SKM-1 (cell line): ENCODE data around the gene RFX4.
A peak's percentile ranks its signal among the peaks of the same experiment; 100 is the strongest.

ENCODE experiments used
- DNase-seq: peaks from one replicate; lab custom pipeline; 2025; ENCODE audit not compliant: unreplicated experiment; lab: John Stamatoyannopoulos, UW

The RFX4 gene

DNA sequence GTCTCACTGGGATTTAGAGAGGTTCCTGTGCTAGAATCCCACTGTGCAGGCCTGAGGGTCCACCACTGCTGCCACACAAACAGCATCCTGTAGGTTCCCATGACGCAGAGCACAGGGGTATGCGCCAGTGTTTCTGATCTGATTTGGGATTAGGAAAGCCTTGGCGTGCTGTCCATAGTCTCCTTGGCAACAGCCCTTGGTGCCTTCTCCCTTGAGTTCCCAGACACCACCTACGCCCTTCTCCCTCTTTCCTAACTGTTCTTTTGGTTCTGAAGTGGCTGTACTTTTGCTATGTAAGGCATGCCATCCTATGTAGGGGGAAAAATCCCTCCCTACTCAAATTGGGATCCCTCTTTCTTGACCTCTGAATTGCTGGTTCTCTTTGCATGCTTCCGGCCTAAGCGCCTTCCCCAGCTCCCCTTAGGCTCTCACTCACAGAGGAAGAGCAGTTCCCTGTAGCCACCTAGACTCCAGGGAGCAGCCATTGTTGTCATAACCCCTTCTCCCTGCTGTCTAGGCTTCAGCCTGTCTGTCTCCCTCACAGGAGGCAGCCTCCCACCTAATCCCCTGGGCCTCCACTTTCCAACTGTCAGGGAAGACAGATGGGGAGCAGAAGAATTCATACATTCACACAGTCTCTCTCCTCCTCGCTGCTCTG, 176.9 kb downstream of the RFX4 start:
- DNase-seq, result no peak

DNA sequence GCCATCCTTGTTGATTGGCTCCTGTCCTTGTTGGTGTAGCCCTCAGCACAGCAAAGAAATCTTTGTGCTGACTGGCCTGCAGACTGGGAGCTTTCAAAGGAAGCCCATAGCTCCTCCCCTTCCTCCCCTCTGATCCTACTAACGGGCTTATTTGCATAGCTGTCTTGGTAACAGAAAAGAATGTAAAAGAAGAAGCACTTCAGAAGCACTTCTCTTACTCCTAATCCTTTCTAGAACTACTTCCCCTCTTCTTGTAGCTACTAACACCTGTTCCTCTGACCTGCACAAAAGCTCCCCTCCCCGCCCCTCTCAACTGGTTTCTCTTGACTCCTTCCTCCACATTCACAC, 177.4 kb downstream of the RFX4 start:
- DNase-seq, result peak; percentile 27

DNA sequence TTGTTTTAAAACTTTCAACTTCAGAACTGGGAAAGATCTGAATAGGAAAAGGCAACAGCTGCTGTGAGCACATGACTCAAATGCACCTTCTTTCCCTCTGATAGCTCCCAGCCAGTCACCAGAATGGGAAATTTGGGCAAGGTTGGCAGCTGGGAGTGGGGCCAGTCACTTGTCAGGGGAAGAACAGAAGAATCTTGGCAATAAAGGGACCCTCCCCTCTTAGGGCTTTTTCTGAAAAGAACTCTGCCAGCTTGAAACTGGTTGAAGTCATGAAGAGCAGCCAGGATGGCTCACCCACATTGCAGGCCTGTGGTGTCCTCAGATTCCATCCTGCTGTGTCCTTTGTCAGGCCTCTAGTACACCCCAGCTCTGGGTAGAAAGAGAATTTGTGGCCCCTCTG, 181.4 kb downstream of the RFX4 start:
- no peak for DNase-seq

DNA sequence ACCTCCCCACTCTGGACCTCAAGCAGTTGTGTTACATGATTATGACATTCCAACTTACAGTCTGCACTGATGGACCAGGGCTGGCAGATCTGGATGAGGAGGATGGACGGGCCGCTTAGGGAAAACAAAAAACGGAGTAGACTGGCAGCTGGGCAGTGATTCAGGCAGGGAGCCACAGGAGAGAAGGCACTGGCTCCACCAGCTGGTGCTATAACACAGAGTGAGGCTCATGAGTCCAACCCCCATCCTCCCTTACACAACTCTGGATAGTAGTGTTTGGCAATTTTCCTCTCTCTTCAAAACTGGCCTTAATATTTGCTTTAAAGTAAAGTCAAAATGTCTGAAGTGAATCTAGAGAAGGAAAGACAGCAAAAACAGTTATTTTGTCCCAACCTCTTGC, 181.9 kb downstream of the RFX4 start:
- peak; percentile 1 for DNase-seq

DNA sequence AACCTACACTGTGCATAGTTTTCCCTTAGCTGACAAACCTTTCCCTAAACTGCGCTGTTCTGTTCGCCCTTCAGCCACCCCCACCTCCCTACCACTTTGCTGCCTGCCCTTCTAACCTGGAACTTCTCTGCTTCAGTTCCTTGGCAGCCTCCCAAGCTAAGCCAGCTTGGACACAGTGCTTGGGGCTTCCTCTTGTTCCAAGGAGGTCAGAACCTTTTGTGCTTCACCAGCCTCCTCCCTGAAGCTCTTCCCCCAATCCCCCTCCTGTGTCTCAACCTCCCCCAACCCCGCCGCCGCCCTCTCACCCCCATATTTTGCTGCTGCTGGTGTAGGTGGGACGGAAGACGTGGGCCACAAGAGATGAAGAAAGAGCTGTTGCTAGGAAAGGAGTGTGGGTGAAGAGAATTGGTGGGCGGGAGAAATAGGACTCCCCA, 183.6 kb downstream of the RFX4 start:
- no peak for DNase-seq

DNA sequence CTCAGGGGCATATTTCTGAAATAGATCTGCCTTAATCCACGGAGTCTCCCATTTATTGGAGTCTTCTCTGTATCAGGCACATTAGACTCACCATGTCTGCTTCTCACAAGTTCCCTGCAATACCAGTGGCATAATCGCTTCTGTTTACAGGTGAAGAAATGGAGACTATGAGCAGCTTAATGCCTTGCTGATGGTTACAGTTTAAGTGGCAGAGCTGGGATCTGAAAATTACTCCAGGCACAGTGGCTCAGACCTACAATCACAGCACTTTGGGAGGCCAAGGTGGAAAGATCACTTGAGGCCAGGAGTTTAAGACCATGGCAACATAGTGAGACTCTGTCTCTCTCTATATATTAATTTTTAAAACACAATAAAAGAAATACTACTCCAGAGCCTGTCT, 184.4 kb downstream of the RFX4 start:
- no peak for DNase-seq

DNA sequence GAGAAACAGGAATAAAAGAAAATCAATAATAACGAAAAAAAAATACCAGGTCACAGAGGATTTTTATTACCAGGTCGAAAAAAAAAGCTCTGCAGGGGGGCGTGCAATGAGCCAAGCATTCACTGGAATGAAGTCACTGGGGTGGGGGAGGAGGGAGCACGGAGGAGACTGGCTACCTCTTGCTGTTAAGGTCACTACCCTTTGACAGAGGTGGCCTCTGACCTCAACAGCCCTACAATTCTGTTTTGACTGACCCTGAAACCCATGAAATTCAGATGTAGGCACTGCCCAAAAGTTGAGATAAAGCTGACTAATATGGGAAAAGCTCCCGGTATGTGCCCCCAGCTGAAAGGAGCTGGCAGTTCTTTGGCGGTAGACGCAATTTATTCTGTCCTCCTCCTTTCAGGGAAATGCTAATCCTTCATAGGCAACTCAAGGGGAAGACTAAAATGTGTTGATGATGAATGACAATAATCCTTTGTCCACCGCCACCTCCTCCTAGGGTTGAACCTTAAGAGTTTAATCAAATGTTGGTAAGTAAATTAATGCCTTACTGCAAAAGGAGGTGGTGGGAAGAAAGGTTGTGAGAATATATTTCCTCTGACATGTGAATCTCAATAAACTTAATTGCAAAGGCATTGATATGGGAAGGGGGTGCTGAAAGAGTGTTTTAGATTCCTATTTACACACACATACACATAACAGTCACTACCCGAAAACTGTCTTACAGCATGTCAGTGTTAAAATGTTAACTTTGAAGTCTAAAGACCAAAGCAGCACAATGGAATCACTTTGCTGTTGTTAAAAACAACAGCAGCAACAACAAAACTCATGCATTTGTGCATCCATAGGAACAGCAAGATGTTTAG, 185.4 kb downstream of the RFX4 start:
- DNase-seq, result no peak

DNA sequence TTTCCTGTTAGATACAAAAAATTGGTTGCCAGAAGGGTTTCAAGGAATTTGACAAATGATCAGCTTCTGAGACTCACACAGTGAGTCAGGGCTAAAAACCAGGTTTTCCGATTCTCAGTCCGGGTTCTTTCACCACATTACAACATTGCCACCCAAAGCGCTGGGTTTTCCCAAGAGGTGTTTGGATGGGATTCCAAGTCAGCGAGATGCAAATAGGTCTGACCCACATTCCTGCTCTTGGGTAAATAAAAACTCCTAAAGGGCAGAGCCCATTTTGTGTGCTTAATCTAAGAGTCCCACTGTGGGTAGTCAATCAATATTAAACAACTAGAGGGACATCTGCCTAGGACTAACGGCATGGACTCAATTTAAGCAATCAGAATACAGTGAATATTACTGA, 186.3 kb downstream of the RFX4 start:
- DNase-seq, result no peak

DNA sequence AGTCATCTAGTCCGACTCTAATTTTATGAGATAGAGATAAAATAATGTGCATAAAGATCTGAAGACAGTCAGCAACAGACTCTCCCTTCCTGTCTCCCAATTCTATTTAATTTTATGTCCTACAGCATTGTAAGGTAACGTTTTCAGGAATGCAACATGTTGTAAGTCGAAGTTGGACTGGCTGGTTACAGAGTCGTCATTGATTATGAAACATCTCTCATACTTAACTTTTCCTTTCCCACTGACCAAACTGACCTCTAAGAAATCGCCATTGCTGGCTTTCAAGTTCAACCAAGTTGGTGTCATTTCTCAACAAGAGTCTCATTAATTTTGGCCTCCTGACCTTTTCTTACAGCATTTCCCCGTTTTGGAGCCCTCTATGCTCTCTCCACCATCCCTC, 186.7 kb downstream of the RFX4 start:
- DNase-seq, result no peak

DNA sequence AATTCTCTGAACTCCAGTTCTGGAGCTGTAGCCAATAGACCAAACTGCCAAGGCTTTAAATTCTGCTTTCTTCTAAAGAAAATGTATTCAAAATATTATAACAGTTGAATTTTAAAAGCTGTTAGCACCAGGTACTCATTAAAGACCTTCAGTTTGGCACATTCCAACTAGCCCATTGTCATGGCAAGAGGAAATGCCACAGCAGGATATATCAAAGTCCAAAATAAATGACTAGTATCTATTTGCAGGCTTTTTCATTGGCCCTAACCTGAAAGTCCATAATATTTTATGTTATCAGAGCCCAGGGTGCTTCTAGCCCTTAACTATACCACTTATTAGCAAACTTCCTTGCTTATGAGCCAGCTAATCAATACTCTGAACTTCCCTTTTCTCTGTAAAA, 188.6 kb downstream of the RFX4 start:
- DNase-seq, result no peak

DNA sequence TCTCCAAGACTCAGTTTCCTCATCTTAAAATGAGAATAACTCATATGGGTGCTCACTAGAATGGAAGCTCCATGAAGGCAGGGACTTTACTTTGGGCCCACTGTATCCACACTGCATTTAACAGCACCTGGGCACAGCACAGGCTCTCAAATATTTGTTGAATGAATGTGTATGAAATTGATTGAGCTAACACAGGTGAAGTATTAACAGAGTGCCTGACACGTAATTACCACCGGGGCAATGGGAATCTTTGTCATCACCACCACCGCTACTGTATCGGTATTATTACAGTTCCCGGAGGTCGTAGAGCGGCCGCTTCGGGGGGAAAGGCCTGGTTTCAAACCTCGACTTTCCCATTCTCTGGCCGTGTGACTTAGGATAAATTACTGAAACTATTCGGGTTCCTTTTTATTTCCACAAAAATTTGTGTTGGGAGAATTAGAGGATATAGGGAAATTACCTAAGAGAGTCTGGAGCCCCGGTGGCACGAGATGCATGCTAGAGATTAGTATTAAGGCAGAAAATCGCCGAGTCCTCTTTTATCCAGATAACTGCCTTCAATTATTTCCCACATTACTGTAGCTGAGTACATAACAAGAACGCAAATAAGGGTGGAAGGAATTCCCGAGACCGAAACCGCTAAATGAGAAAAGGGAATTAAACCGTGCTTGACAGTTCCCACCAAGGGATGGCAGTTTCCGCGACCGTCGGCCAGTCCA, 190.6 kb downstream of the RFX4 start:
- no peak for DNase-seq

DNA sequence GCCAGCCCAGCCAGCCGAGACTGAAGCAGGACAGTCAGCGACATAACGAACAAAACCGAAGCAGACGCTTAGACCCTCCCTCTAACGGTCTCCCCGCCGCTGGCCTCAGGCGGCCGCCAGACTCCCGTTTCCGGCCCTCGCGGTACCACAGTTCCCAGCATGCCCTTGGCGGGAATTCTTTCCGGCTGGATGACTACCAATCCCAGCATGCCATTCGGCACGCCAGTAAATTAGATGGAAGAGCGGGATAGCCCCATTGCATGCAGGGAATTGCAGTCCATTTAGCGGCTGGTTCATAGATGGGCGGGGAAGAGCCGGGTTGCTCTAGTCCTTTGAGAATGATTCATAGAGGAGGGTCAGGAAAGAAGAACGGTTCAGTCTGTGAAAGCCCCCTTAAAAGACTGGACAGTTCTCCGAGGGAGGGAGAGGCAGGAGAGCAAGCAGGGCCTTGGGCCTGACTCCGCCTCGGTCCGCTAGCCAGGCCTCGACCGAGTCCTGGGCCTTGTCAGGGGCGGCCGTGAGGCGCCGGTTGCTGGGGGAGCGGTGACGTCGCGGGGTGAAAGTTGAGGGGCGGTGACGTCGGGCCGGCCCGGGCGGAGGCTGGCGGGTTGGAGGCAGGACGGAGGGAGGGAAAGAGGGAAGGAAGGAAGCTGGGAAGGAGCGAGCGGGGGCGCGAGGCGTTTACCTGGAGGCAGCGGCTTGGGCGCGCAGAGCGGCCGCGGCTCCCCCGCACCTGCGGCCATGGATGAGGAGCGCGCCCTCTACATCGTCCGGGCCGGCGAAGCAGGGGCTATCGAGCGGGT, 191.4 kb downstream of the RFX4 start, which contains the start of gene RIC8B:
Gene RIC8B, plus strand, starts transcription at position 678 of the 803 bp plus-strand sequence. Its CDS starts 64 bp downstream, at position 742.
- DNase-seq, result peak; percentile 51

DNA sequence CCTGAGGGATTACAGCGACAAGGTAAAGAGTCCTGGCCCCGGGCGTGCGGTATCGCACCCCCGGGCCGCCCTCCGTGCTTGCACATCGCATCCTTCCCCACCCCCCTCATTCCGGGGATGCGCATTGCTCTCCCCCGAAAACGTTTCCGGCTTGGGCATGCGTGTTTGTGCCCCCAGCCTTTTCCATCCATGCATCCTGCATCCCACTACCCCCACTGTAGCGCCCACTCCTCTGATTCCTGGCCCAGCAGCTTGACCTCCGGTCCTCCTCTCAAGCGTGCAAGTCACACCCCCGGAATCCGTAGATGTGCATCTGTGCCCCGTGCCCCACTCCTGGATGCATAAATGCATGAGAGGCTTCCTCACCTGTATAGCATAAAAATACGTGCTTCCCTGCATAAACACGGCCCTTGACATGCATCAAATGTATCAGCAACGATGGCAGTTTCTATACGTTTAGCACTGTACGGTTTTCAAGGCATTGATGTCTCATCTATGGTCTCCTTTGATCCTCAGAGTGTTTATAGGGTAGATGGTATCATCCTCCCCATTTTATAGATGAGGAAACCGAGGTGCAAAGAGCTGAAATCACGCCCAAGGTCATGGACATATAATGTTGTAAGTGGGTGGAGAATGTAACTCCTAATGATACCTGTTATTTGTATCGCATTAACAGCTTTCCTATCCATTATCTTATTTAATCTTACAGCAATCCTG, 192.2 kb downstream of the RFX4 start:
- no peak for DNase-seq

DNA sequence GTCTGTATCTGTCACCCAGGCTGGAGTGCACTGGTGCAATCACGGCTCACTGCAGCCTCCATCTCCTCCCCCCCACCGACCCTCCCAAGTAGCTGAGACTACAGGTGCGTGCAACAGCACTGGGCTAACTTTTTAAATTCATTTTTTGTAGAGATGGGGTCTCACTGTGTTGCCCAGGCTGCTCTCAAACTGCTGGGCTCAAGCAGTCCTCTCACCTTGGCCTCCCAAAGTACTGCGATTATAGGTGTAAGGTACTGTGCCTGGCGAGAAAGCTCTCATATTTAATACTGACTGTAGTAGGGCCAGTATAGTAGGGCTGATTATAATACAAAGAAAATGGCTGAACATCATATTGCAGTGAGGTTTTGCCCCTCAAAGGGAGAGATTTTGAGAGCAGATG, 194.1 kb downstream of the RFX4 start:
- DNase-seq, result no peak

DNA sequence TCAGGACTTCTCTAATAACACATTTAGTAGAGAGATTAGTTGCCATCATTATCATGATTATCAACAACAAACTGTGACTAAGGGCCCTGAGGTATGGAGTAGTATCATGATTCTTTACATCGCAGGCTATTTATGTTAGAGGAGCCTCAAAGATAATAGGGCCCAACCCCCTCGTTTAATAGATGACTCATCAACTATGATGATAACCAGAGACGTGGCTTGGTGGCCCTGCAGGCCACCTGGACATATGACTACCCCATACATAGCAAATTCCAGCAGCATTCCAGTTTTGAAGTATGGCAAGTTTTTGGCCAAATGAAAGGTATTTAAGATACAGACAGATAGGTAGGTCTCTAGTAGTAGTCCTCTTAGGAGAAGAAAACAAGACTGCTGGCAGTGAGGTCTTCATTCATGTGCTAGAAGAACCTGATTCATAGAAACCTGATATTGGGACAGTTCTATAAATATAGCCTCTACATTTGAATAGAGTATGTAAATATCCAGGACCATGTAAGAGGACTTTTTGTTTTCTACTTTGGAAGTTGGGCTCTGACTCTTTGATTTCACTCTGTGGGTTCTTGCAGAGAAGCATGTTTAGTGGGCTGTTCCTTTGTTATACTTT, 197.3 kb downstream of the RFX4 start:
- no peak for DNase-seq

DNA sequence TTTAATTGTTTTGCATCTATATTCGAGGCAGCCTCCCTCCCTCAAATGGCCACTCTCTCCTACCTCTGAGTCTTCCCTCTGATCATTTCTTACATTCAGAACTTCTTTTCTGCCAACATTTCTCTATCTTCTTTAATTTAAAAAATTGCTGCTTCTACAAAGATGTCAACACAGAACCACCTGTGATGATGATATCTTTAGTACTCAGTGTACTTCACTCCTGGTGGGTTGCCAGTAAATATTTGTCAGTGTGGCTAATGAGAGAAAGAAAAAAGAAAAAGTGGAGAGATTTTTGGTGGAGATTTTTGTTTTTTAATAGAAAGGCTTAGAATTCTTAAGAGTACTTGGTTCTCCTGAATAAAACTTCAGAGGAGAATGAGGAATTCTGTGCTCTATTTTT, 199.8 kb downstream of the RFX4 start:
- no peak for DNase-seq

DNA sequence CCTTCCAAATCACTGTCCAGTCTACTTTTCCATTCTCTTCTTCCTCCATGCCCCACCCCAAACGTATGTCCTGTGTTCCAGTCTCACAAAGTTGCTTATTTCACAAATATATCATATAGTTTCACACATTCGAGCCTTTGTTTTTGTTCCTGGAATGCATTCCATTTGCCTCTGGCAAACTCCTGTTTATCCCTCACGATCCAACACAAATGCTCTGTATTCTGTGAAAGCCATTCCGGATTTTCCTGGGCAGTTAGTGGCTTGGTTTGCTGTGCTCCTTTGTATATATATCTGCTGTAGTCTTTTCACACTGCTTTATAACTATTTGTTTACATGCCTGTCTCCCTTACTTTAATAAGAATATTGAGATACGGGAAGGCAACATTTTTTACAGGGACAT, 200.7 kb downstream of the RFX4 start:
- DNase-seq, result no peak

DNA sequence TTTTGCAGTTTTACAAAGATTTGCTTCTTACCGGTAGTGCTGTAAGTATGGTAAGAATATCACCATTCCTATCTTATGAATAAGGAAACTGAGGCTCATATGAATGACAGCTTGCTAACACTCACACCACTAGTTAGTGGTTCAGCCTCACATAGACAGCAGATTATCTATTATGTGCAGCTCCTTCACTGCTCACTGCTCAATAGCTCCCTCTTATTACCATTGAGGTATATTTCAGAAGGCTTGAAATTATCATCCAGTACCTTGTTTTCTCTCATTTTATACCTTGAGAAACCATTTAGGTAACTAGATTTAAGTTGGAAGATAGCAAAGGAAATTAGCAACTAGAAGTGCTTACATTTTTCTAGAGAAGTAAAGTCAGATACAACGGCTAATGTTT, 207.2 kb downstream of the RFX4 start:
- DNase-seq, result no peak

DNA sequence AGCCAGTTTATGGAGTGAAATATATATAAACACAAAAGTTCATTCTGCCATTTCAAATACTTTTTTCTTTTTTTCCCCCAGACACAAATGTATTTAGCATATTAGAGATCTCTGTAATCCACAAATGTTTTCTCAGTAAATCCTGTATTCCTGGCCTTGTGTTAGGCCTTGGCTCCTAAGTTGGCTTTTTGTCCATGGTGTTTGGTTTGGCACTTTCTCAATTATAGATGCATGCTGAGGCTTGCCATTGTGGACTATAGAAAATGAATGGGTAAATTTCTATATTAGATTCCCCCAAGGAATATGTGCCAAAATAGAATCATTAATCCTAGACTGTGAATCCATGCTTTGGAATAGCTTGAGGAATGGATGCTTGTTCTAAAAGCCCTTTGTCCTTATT, 208.7 kb downstream of the RFX4 start:
- DNase-seq, result no peak

DNA sequence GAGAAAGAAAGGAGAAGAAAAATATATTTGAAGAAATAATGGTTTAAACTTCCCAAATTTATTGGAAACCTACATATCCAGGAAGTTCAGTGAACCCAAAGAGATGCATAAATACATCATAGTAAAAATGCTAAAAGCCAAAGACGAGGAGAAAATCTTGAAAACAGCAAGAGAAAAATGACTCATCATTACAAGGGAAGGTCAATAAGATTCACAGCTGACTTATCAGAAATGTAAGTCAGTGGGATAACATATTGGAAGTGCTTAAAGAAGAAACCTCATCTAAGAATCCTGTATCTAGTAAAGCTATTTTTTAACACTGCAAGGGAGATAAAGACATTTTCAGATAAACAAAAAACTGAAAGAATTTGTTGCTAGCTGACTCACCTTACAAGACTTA, 211.6 kb downstream of the RFX4 start:
- DNase-seq, result no peak
